Upper lobe of left lung (tissue), 6 donors: ENCODE data around the gene LEKR1. TPM values are rescaled to one million over a fixed set of nuclear protein-coding genes. Genes with fewer than 3 reads are reported as not detected.

Experiments used
- ATAC-seq, 2 donors: fragments of 200-7000 bp; cut with Tn5 transposase; one replicate each; pipeline ENCODE4 v1.9.1; 2022; ENCODE audit warnings: mild to moderate bottlenecking in 2 of 2, moderate library complexity in 2 of 2; ENCODE audit not compliant: low FRiP score in 2 of 2
- DNase-seq, 2 donors: peaks; one replicate each; pipeline ENCODE4 v3.0.0-alpha.2; 2019 to 2020
- H3K27ac ChIP-seq, 4 donors: fragments of 200-600 bp; sonication (generic); one replicate each; pipeline ENCODE4 v1.5.1; 2016 to 2019
- H3K27me3 ChIP-seq, 4 donors: fragments of 200-600 bp; sonication (generic); one replicate each; pipeline ENCODE4 v1.5.1; 2017 to 2019
- H3K36me3 ChIP-seq, 4 donors: fragments of 200-600 bp; sonication (generic); one replicate each; pipeline ENCODE4 v1.5.1; 2016 to 2019
- H3K4me1 ChIP-seq, 4 donors: fragments of 200-600 bp; sonication (generic); one replicate each; pipeline ENCODE4 v1.5.1; 2018 to 2019
- H3K4me3 ChIP-seq, 4 donors: fragments of 200-600 bp; sonication (generic); one replicate each; pipeline ENCODE4 v1.5.1; 2017 to 2019; ENCODE audit warnings: mild to moderate bottlenecking in 2 of 4, moderate library complexity in 1 of 4
- H3K9me3 ChIP-seq, 4 donors: fragments of 200-600 bp; sonication (generic); one replicate each; pipeline ENCODE4 v1.5.1; 2018 to 2019
- EP300 ChIP-seq, 4 donors: sonication (generic); formaldehyde crosslinking; IDR thresholded peaks; one replicate each; pipeline ENCODE4 v1.5.1; 2017; ENCODE audit warnings: antibody characterized with exemption in 4 of 4, control low read depth in 2 of 4
- POLR2A ChIP-seq, 4 donors: fragments of 450-650 bp; IDR thresholded peaks; one replicate each; pipeline ENCODE4 v1.5.1; 2016 to 2017; ENCODE audit warnings: antibody characterized with exemption in 4 of 4, mild to moderate bottlenecking in 2 of 4
- POLR2AphosphoS5 ChIP-seq, 2 donors: sonication (generic); formaldehyde crosslinking; IDR thresholded peaks; one replicate each; pipeline ENCODE4 v1.5.1; 2017; ENCODE audit warnings: antibody characterized with exemption in 2 of 2
- WGBS, 2 donors: methylation state at CpG; one replicate each; pipeline ENCODE4 v1.1.5; 2017 to 2018; 5-methylcytosine and 5-hydroxymethylcytosine counted together
- total RNA-seq, 6 donors: library from RNA; depleted of rRNA in 4 of 6; stranded (reverse); fragments of >200 nt in 4 of 6; gene quantifications; one replicate each; pipeline versions ENCODE4 v1.1.0 to v1.2.1, GENCODE V29; 2016 to 2021
- TF ChIP-seq, protein P1 (sequence below), 6 experiments: fragments of 450-650 bp in 4 of 6; fragments of 200-600 bp in 2 of 6; sonication (generic) in 2 of 6; IDR thresholded peaks; one replicate each; pipeline ENCODE4 v1.5.1; 2016 to 2019; ENCODE audit warnings: antibody characterized with exemption in 6 of 6
- donor health status: DM: no; HTN: no; CAD: no; lungs with moderate emphysema.
- donor health status: DM: no; HTN: yes; CAD: no; lungs with severe emphysema.

Gene LEKR1
- total RNA-seq, 6 donors from 2014 or later, result 1.0 to 9.1 (median 2.2) TPM

- Histone ChIP-seq H3K4me3 (no peak overlapping the region), H3K27ac (peak overlapping the region in 1 of 4 donors; percentile 44), H3K36me3 (no peaks in the 10 kb centered on the region), H3K27me3 (no peaks in the 10 kb centered on the region), H3K9me3 (no peaks in the 10 kb centered on the region), H3K4me1 (no peaks in the 10 kb centered on the region)
- WGBS, 2 donors, result 55 to 83% methylated on average over 5 to 7 of the region's 7 CpGs
- TF ChIP-seq, protein P1, sequence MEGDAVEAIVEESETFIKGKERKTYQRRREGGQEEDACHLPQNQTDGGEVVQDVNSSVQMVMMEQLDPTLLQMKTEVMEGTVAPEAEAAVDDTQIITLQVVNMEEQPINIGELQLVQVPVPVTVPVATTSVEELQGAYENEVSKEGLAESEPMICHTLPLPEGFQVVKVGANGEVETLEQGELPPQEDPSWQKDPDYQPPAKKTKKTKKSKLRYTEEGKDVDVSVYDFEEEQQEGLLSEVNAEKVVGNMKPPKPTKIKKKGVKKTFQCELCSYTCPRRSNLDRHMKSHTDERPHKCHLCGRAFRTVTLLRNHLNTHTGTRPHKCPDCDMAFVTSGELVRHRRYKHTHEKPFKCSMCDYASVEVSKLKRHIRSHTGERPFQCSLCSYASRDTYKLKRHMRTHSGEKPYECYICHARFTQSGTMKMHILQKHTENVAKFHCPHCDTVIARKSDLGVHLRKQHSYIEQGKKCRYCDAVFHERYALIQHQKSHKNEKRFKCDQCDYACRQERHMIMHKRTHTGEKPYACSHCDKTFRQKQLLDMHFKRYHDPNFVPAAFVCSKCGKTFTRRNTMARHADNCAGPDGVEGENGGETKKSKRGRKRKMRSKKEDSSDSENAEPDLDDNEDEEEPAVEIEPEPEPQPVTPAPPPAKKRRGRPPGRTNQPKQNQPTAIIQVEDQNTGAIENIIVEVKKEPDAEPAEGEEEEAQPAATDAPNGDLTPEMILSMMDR (IDR thresholded peaks at IDR 0.05), result no peak
- peak in 1 of 4 donors; percentile 32 for TF ChIP-seq POLR2A (IDR thresholded peaks at IDR 0.05)
- peak in 1 of 2 donors; percentile 21 for TF ChIP-seq POLR2AphosphoS5 (IDR thresholded peaks at IDR 0.05)
- peak in 1 of 4 donors; percentile 54 for TF ChIP-seq EP300 (IDR thresholded peaks at IDR 0.05)
- peak in 1 of 2 donors; percentile 56 for ATAC-seq
- DNase-seq, result peak in 1 of 2 donors; percentile 48
Observed at GRCh38 chr3:157064402-157064801, 238.2 kb downstream of the LEKR1 start.

DNA sequence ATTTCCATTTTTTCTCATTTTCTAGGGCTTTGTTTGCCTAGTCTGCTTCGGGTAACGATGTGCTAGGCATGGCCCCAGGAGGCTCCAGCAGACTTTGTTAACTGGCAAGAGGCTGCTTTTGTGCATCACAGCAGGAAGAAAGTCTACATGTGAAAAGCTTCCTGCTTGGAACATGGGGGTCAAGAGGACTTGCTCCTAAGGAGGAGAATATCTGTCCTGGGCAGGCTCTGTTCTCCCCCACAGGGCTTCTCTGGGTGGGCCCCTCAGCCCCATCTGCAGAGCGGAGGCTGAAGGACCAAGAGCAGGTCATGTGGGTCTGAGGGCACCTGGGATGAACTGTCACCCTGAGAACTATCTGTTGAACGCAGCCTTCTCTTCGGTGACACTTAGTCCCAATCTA lies 239.0 kb downstream of the LEKR1 start:
- TF ChIP-seq POLR2AphosphoS5 (IDR thresholded peaks at IDR 0.05) (no peak), POLR2A (IDR thresholded peaks at IDR 0.05) (no peak), EP300 (IDR thresholded peaks at IDR 0.05) (no peak)
- TF ChIP-seq, protein P1 (IDR thresholded peaks at IDR 0.05), result no peak
- Histone ChIP-seq H3K27ac (no peak overlapping the region), H3K27me3 (no peaks in the 10 kb centered on the region), H3K36me3 (no peaks in the 10 kb centered on the region), H3K4me1 (no peaks in the 10 kb centered on the region), H3K9me3 (no peaks in the 10 kb centered on the region), H3K4me3 (no peak overlapping the region)
- no peak for DNase-seq
- no peak for ATAC-seq
- 85 to 91% methylated on average over 4 to 5 of the region's 5 CpGs for WGBS, 2 donors

DNA sequence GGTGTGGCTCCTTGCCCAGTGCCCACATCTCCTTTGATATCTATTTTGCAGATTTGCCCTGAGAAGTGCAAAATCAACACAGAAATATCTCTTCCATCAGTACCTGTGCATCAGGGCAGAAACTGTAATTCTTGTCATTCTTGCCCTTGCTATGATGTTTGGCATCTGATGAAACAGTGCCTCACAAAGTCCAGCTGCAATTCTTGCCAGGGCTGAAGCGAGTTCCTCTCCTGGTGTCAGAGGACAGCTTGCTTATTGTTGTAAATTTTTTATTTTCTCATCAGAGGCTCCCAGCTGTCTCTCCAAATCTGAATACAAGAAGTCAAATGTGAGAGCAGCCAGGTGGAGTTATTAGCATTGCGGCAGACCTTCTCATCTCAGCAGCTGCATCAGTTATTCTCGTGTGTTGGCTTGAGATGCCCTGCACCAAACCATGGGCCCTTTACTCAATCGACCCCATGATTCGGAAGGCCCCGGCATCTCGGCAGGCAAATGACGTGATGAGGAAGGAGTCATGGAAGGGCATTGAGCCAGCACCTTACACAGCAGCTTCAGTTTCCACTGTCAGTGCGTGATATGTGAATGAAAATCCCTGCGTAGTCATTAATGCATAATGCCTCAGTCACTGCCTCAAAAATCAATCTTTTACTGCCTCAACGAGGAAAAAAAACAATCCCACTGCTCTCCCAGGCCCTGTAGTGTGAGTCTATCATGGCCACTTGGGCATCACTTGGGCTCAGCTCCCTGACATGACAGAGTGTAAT lies 240.4 kb downstream of the LEKR1 start:
- 84 to 86% methylated on average over 11 of the region's 11 CpGs for WGBS, 2 donors
- DNase-seq (no peak), ATAC-seq (peak in 1 of 2 donors; percentile 56)
- TF ChIP-seq EP300 (IDR thresholded peaks at IDR 0.05) (no peak), POLR2A (IDR thresholded peaks at IDR 0.05) (no peak), POLR2AphosphoS5 (IDR thresholded peaks at IDR 0.05) (no peak)
- TF ChIP-seq, protein P1 (IDR thresholded peaks at IDR 0.05), result no peak
- H3K27ac ChIP-seq, result no peak overlapping the region
- H3K36me3 ChIP-seq, result no peaks in the 10 kb centered on the region
- H3K9me3 ChIP-seq, result no peaks in the 10 kb centered on the region
- H3K4me1 ChIP-seq, result no peaks in the 10 kb centered on the region
- no peak overlapping the region for H3K4me3 ChIP-seq
- no peaks in the 10 kb centered on the region for H3K27me3 ChIP-seq

DNA sequence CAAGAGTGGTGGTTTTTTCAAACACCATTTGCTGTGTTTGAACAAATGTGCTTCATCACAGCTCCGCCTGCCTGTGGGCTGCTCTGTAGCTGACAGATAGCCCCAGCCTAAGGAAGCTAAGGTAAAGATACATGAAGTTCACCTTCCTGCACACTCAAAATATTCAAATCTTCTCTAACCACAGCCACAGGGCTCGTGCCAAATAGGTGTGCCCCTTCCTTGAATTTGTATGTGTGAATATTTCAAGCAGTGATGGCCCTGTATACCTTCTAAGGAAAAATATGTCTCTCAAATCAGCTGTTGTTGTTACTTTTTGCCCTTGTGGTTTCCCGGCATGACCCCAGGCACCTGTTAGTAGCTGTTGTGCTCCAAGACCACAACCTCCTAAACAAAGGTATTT lies 241.0 kb downstream of the LEKR1 start:
- WGBS, 2 donors, result 58 to 67% methylated on average over 3 of the region's 3 CpGs
- ATAC-seq (no peak), DNase-seq (no peak)
- Histone ChIP-seq H3K4me3 (no peak overlapping the region), H3K27me3 (no peaks in the 10 kb centered on the region), H3K4me1 (no peaks in the 10 kb centered on the region), H3K9me3 (no peaks in the 10 kb centered on the region), H3K36me3 (no peaks in the 10 kb centered on the region), H3K27ac (no peak overlapping the region)
- TF ChIP-seq POLR2A (IDR thresholded peaks at IDR 0.05) (no peak), POLR2AphosphoS5 (IDR thresholded peaks at IDR 0.05) (no peak), EP300 (IDR thresholded peaks at IDR 0.05) (no peak)
- TF ChIP-seq, protein P1 (IDR thresholded peaks at IDR 0.05), result no peak

- no peaks in the 10 kb centered on the region for H3K9me3 ChIP-seq
- H3K27ac ChIP-seq, result no peak overlapping the region
- WGBS, 2 donors, result 87 to 89% methylated on average over 4 of the region's 4 CpGs
- H3K4me1 ChIP-seq, result no peaks in the 10 kb centered on the region
- H3K36me3 ChIP-seq, result no peaks in the 10 kb centered on the region
- TF ChIP-seq POLR2A (IDR thresholded peaks at IDR 0.05), result no peak
- TF ChIP-seq POLR2AphosphoS5 (IDR thresholded peaks at IDR 0.05), result no peak
- TF ChIP-seq EP300 (IDR thresholded peaks at IDR 0.05), result no peak
- TF ChIP-seq, protein P1 (IDR thresholded peaks at IDR 0.05), result no peak
- no peak for DNase-seq
- H3K27me3 ChIP-seq, result no peaks in the 10 kb centered on the region
- H3K4me3 ChIP-seq, result no peak overlapping the region
- ATAC-seq, result no peak
Observed at GRCh38 chr3:157069406-157069805, 243.3 kb downstream of the LEKR1 start.
